ENCODE measurements around the gene SUFU.

DNA sequence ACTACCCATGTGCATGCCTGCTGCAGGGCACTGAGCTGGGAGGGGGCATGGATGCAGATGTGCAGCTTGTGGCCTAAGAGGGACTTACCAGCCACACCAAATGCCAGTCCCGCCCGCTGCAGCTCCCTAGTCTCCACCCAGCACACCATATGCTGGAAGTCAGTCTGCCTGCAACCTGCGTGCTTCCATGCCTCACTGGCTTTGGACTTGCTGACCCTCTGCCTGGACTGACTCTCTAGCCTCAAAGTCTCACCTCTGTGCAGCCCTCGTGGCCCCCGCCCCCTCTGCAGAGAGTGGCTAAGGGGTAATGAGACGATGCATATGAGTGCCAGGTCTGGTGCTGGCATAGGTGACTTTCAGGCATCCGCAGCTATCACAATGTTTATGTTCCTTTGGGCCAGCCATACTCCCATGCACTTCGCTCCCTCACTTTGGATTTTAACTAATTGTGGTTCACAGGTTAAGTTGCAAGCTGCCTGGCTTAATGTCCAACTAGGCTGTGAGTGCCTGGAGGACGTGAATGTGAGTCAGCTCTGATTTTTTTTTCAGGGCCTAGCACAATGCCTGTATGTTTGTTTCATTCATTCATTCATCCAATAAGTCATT, 162.2 kb downstream of the SUFU start:
- TF ChIP-seq, protein P1, sequence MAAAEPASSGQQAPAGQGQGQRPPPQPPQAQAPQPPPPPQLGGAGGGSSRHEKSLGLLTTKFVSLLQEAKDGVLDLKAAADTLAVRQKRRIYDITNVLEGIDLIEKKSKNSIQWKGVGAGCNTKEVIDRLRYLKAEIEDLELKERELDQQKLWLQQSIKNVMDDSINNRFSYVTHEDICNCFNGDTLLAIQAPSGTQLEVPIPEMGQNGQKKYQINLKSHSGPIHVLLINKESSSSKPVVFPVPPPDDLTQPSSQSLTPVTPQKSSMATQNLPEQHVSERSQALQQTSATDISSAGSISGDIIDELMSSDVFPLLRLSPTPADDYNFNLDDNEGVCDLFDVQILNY (CRISPR knock-in tag; IDR thresholded peaks at IDR 0.05) = no peak
- TF ChIP-seq, protein P2, sequence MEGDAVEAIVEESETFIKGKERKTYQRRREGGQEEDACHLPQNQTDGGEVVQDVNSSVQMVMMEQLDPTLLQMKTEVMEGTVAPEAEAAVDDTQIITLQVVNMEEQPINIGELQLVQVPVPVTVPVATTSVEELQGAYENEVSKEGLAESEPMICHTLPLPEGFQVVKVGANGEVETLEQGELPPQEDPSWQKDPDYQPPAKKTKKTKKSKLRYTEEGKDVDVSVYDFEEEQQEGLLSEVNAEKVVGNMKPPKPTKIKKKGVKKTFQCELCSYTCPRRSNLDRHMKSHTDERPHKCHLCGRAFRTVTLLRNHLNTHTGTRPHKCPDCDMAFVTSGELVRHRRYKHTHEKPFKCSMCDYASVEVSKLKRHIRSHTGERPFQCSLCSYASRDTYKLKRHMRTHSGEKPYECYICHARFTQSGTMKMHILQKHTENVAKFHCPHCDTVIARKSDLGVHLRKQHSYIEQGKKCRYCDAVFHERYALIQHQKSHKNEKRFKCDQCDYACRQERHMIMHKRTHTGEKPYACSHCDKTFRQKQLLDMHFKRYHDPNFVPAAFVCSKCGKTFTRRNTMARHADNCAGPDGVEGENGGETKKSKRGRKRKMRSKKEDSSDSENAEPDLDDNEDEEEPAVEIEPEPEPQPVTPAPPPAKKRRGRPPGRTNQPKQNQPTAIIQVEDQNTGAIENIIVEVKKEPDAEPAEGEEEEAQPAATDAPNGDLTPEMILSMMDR (IDR thresholded peaks at IDR 0.05) = no peak
- TF ChIP-seq ESRRA (CRISPR knock-in tag; IDR thresholded peaks at IDR 0.05; ENCODE audit: borderline replicate concordance) = no peak
- TF ChIP-seq E2F1 (CRISPR knock-in tag; IDR thresholded peaks at IDR 0.05) = no peak
- no peak for TF ChIP-seq SP1 (CRISPR knock-in tag; conservative IDR thresholded peaks at IDR 0.05)
- TF ChIP-seq, protein P3, sequence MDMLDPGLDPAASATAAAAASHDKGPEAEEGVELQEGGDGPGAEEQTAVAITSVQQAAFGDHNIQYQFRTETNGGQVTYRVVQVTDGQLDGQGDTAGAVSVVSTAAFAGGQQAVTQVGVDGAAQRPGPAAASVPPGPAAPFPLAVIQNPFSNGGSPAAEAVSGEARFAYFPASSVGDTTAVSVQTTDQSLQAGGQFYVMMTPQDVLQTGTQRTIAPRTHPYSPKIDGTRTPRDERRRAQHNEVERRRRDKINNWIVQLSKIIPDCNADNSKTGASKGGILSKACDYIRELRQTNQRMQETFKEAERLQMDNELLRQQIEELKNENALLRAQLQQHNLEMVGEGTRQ (CRISPR knock-in tag; IDR thresholded peaks at IDR 0.05) = no peak
- TF ChIP-seq, protein P4, sequence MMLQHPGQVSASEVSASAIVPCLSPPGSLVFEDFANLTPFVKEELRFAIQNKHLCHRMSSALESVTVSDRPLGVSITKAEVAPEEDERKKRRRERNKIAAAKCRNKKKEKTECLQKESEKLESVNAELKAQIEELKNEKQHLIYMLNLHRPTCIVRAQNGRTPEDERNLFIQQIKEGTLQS (CRISPR knock-in tag; conservative IDR thresholded peaks at IDR 0.05) = no peak
- no peak for TF ChIP-seq ZNF121 (CRISPR knock-in tag; IDR thresholded peaks at IDR 0.05)
- no peak for TF ChIP-seq HMGXB4 (CRISPR knock-in tag; IDR thresholded peaks at IDR 0.05)
- no peak for TF ChIP-seq SMAD3 (CRISPR knock-in tag; IDR thresholded peaks at IDR 0.05; ENCODE audit: borderline replicate concordance)
